Lower leg skin (tissue), 3 donors: Measurements from ENCODE around the gene EPN1.

Experiments
- CTCF ChIP-seq, 3 donors: fragments of 450-650 bp; IDR thresholded peaks; one replicate each; pipeline ENCODE4 v1.5.1; 2016; ENCODE audit warnings: antibody characterized with exemption in 3 of 3, mild to moderate bottlenecking in 3 of 3, moderate library complexity in 2 of 3
- POLR2A ChIP-seq, 2 donors: fragments of 450-650 bp; IDR thresholded peaks; one replicate each; pipeline ENCODE4 v1.6.1; 2016 to 2017; ENCODE audit warnings: antibody characterized with exemption in 2 of 2, mild to moderate bottlenecking in 1 of 2, moderate library complexity in 1 of 2

DNA sequence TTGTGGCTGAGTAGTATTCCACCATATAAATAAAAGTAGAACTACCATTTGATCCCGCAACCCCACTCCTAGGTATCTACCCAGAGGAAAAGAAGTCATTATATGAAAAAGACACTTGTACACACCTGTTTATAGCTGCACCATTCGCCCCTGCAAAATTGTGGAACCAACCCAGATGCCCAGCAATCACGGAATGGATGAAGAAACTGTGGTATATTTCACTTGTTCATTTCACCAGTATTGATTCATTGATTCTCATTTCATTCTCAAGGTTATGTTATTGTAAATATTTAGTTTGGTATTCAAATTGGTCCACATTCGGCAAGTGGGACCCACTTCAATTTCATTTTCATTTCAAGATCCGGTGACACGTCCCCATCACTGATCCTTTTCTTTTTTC is 75.7 kb downstream of the EPN1 start:
- TF ChIP-seq CTCF (IDR thresholded peaks at IDR 0.05): no peak
- TF ChIP-seq POLR2A (IDR thresholded peaks at IDR 0.05): no peak
